Stimulated activated naive CD4-positive, alpha-beta T cell (primary cell): ENCODE results near the gene ATP2B2.

ENCODE experiments used
- DNase-seq, 6 experiments: peaks; one replicate each; lab custom pipeline; 2025; lab: John Stamatoyannopoulos, UW

ATP2B2 gene

DNA sequence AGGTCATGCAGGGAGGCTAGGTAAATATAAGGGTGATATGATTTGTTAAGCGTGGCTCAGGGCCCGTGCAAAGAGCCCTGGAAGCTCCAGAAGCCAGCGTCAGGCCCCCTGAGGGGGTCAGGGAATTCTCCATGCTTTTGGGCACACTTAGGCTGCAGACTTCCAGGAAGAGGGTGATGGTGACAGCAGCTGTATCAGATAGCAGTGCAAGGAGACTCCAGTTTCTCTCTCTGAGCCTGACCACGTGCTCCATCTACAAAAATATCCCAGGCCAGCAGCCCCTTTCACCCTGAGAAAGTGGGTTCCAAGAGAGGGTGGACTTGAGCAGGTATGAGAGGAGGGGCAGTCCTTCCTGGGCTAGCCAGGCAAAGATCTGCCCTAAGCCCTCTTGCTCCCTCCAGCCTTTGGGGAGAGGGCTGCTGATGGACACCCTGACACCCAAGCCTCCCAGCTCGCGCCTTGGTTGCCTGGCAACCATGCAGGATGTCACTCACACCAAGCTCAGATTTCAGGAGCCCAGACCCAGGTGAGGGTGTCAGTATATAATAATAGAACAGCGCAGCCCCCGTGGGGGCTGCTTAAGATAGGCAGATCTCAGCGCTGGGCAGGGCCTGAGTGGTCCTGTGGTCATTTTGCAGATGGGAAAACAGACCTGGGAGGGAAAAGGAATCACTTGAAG is 35.8 kb downstream of the ATP2B2 start:
- no peak for DNase-seq

DNA sequence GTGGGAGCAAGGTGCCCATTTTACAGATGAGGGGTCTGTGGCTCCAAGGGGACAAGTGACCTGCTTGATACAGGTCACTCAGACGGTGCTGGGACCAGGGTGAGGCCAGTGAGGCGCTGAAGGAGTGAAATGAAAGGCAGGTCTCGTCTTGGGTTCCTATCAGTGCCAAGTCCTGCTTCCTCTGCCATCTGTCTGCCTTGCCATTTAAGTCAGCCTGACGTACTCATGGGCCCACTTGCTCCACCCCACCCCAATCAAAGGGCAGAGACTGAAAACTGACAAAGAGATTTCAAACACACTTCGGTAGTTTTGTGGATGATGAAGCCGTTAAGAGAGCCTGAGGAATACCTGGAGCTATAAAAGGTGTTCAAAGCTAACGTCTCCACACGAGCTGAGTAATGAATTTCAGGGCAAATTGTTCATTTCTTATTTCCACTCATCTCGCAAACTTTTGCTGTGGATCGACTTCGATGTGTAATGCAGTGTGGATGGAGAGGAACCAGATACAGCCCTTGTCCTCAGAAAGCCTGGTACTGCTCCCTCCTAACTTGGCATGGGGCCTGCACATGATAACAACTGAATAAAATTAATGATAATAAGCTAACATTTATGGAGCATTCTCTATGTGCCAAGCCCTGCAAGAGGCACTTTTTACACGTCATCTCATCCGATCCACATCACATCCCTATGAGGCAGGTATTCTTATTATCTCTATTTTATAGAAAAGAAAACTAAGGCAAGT is 36.6 kb downstream of the ATP2B2 start:
- DNase-seq, result no peak

DNA sequence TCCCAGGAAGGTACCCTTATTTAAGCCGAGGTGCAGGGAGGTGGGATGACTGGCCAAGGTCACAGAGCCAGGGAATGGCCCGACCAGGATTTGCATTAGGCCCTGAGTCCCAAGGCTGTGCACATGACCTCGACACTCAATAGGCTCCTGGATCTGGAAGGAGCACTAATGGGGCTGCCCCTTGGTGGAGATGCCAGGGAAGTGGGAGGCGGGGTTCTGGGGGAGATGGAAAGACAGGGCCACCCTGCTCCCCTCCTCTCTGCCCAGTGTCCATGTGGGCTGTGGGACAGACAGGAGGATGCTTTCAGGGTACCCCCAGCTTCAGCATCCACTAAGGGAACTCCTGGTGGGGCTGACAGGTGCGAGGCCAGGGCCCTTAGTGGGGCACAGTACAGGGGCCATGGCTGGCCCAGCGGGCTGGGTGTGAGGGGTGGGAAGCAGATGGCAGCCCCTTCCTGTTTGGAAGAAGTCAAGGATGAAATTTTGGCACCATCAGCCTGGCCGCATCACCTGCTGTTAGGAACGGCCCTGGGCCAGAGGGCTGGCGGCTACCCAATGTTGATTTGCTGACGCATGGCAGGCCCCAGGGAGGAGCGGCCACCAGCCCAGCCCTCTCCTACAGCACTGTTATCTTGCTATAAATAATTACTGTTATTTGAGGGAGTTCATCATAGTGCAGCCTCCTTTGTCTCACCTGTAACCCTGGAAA is 37.3 kb downstream of the ATP2B2 start:
- no peak for DNase-seq

DNA sequence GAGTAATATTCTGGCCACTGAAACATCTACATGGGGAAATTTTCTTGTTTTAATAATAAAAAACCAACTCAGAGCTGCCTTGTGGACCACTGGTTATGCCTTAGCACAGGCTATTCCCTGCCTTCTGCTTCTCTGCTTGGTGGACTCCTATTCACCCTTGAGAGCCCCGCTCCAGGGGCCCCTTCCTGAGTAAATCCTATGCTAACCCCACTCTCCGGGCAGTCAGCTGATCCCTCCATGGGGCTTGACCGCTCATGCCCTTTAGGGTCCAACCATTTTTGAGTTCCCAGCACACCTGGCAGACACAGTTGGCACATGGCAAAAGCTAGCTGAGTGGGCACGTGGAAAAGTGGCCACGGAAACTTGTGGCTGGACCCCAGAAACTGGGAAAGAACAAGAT is 38.2 kb downstream of the ATP2B2 start:
- no peak for DNase-seq

DNA sequence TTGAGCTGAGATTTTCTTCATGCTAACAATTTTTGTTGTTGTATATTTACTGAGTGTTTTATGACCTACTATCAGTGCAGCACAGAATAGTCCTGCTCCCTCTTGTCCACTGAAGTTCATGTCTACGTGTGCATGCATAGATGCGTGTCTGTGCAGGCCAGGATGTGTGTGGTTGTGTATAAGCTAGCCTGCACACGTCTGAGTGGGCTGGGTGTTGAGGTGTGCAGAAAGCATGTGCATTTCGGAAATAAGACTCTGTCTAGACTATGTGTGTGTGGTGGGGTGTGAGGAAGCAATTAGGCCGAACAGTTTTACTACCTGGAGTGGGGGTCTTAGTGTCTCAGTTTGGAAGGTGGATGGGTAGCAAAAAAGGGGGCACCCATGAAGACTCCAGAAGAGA is 39.2 kb downstream of the ATP2B2 start:
- DNase-seq, result no peak

DNA sequence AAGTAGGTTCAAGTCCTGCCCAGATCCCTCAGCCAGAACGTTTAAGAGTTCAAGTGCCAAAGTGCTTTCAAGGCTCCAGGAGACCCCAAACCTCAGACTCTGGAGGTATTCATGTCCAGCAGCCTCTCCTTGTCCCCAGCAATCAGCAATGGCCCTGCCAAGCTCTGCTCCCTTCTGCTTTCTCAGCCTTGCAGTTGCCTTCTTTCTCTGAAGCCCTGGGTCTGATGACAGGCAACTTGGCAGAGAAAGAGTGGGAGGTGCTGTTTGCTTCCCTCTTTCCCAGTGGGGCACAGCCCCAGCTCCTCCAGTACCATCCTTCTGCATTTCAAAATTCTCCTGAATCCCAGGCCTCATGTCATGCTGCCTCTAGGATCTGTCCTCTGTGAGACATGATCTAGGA is 40.2 kb downstream of the ATP2B2 start:
- no peak for DNase-seq

DNA sequence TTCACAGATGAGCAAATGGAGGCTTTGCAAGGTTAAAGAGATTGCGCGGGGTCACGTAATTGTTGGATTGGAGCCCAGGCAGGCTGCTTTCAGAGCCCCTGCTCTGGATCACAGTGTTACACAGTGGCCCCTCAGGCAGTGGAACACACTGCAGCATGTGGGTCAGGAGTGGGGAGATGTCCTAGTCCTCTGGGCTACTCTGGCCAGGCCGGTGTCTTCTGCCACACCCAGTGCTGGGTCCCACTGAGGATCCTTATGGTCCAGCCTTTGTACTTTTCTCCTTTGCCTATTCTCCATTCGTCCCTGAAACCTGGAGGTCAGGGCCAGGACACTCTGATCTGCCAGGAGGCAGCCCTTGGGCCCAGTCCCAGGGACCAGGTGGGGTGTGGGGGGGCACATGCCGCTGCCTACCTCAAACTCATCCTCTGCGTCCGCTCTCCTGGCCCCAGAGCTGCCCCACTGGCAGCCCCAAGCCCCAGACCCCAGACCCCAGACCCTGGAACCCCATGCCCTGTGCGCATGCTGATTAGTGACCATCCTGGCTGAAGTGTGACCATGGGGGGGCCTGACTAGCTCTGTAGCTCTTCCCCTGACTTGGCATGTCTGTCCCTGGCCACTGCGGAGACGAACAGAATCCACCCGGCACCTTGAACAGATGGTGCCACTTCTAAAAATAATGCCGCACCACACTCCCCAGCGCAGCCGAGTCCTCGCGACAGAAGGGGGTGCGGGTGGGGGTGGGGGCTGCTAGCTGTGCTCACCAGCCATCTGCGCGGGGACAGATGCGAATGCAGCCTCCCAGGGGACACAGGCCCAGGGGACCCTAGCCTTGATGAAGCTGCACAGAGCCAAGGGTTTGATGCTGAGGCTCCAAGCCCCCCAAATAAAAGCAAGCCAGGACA is 41.6 kb downstream of the ATP2B2 start:
- DNase-seq, result no peak

DNA sequence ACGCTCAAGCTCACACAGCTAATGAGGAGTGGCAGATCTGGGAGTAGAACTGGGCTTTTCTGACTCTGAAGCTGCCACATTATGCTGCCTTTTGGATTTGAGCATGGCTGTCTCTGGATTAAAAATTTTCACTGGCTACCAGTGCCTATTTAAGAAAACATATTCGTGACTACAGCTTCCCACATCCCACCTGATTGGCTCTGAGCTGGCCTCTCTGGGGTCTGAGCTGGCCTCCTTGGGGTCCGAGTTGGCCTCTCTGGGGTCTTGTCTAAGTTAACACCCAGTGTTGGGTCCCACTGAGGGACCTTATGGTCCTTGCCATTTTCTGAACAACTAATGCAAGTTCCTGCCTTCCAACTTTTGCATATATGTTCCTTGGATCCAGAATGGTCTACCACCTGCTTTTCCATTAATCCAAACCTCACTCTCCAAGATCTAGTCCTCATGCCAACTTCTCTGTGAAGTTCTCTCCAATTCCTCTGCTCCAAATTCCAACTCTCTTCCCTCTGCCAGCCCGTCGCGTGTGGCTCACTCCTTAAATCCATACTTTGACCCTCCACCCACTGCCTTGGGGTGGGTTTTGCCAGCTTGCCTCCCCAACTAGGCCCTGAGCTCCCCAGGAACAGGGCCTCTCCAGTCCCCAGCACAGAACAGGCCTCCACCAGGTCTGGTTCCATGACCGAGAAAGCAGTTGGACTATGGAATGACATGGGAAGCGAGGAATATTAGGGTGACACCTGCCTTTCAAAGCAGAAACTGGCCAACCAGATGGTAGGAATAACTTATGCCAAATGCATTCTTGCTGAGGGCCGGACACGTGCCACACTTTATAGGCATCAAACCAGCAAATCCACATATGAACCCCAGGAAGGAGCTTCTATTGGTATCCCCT is 42.5 kb downstream of the ATP2B2 start:
- no peak for DNase-seq

DNA sequence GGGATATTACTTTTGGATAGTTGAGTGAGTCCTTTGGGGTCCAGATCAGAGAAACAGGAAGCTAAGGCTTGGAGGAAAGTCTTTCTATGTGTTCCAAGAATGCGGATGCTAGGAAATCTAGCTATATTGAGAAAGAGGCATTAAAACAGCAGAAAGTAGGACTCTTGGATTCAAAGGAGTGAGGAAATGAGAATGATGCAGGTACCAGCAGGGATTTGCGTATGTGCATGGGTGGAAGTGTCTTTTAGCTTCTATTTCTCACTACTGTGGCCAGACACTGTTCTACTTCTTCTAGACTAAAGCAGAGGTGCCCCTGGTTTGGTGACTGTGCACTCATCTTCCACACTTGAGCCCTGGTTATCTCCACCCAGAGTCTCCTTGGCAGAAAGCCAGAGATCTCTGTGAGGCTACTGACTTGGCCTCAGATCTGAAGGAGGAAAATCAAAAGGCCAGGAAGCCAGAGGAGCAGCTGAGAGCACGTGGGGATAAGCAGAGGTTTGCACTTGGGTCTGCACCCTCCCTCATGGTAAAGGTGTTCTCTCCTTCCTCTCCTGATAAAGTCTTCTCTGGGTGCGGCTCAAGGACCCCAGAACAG is 44.3 kb downstream of the ATP2B2 start:
- no peak for DNase-seq

DNA sequence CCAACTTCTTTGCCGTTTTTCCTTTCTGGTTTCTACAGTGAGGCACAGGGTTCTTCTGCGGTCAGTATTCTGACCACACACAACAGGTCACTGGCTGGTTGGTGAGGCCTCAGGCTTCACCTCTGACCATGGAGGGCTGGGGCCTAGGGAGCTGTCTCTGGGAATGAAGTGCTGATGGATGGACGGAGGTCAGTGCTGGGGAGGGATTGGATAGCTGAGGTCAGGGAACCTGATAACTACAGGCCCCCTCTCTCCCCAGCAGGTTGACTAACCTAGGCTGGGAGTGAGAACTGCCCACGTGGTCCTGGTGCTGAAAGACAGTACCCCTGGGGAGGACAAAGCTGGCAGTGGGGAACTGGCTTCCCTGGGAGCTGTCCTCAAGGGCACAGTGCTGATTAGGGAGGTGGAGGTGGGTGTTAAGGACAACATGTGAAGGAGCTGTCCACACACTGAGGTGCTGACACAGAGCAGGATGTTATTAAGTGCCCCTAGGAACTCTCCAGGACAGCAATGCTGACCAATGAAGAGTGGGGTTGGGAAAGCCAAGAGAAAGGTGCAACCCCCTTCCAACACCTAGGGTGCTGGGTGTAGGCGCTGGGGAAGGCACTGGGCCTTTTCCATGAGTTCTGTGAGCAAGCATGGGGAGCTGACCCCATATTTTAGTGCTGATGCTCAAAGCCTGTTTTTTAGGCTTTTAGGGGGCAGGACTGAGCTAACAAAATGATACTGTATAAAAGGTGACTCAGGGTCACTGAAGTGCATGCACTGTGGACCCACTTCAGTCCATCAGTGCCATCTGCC is 45.2 kb downstream of the ATP2B2 start:
- peak; percentile 7 to 57 (median 22) for DNase-seq

DNA sequence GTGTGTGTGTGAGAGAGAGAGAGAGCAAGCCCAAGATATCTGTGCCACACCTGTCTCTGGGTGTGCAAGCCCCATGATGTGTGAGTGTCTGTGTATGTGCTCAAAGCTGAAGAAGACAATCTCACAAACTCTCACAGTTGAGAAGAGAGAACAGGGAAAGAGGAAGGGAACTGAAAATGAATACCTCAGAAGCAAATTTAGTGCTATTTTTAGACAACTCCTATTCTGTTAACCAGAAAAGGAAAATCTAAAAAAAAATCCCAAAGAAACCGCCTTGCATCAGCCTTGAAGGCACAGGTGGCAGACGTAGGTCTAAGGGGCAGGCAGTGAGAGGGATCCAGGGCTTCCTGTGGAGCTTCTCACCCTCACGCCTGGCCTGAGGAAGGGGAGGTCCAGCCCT is 47.8 kb downstream of the ATP2B2 start:
- no peak for DNase-seq

DNA sequence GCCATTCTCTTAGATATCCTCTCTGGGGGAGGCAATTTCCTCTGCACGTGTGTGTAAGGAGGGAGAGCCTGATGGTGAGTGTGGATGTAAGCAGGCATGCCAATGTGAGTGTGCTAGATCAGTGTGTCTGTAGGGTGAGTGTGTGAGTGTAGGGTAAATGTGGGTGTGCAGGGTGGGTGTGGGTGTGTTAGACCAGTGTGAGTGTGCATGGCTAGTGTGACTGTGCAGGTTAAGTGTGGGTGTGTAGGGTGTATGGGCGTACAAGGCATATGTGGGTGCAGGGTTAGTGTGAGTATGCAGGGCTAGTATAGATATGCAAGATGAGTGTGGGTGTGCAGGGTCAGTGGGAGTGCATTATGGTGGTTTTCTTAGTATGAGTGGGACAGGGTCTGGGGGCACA is 48.4 kb downstream of the ATP2B2 start:
- DNase-seq, result no peak

DNA sequence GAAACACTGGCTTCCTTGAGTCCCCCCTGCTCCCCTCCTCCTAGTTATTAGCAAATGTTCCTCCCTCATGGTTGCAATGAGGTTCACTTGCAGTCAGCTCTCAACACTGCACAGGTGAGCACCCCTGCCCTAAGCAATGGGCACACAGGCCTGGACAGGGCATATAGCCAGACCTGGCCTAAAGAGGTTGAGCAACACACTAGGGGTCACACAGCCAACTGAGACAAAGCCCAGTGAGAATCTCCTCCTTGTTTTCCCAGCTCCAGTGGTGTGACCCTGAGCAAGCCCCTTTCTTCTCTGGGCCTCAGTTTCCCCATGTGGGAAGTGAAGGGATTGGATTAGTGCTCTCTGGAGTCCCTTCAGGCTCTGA is 49.9 kb downstream of the ATP2B2 start:
- DNase-seq, result no peak

DNA sequence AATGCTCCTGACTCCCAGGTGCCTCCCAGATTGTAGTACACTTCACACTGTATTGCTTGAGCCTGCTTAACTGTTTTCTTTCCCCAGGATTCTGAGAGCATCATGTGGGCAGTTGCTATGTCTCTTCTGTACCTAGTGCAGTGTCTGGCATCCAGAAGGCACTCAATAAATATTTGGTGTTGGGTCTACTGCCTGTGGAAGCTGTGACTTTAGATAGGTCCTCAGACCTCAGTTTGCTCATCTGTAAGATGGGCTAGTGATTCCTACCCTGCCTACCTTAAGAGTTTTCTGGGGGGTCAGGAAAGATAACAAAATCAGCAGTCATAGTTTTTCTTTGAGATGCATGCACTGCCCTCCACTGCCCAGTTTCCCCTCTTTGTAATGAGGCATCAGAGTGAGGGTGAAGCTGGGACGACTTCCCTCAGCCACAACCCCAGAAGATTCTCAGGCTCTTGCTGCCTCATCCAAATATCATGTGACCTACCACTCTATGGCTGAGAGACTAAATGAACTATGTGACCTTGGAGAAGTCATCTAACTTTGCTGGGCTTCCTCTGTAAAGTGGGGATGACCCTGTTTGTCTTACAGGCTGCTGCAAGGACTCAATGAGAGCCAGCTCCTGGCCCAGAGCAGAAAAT is 50.4 kb downstream of the ATP2B2 start:
- no peak for DNase-seq

DNA sequence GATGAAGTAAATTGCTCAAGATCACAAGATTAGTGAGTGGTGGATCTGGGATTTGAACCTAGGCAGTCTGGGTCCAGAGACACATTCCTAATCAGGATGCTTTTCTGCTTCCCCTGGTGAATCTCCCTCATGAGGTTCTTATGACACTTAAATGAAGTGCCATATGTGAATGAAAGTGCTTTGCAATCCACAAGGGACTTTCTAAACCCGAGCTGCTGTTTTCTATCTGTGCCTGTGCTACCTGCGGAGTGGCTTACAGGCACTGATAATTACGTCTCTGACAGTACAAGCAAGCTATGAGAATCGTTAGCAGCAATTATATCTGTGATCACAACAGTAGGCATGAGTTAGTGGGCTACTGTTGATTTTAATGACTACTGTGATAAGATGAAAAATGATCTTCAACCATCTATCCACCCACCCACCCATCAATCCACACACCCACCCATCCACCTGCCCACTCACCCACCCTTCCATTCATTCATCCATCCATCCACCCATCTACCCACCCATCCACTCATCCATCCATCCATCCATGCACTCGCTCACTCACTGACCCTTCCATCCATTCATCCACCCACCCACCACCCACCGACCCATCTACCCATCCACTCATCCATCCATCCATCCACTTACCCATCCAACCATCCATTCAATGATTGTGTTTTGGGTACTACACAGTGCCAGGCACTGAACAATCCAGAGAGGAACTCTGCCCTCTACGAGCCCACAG is 51.8 kb downstream of the ATP2B2 start:
- DNase-seq, result no peak

DNA sequence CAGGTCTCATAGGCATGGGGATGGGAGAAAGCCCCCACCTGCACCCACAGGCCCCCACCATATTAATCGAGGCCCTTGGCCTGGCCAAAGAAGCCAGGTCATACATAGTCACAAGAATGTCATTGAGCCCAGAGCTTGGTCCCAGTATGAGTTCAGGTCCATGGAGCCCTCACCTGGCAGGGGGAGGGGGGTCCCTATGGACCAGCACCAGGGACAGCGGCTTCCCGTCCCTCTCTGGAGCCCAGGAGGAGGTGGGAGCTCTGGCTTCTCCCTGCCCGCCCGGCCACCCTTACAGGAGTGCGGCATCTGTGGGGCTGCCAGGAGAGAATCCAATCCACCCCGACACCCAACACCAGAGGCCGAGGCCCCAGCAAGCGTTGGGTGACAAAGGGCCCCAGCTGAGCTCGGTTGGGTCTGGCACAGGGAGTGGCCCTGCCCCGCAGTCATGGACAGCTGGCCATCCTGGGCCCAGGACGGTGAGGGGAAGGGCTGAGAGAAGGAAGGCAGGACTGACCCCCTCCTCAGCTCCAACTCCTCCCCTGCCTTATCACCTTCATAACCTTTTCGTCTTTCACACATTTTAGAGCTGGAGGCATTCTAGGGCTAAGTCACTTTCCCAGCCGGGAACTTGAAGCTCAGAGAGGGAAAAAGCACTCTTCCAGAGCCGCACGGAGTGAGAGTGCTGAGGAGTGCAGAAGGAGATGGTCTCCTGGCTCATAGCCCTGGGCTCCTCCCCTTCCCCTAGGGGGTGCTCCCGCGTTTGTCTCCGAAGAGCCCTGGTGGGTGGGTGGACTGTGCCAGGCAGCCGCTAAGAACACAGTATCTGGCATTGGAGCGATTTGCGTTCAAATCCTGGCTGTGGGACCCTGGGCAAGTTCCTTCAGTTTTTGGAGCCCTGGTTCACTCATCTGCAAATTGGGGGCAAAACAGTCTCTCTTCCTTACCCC is 54.6 kb downstream of the ATP2B2 start:
- DNase-seq, result no peak

DNA sequence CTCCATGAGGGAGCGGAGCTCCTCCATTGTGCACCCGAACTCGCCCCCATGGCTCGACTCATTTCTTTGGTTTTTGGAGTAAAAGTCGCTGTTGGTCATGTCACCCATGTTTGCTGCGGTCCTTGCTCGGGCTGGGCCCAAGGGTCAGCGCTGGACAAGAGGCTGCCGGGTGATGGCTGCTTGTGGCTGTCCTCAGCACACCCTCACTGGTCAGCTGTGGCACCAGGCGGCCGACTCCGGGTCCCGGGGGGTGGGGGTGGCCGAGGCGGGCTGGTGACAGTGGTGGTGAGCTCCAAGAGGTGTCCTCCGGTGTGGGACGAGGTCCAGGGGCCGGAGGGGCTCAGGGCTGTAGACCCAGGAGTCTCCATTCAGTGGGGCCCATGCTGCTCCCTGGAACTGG is 56.0 kb downstream of the ATP2B2 start:
- DNase-seq, result no peak

DNA sequence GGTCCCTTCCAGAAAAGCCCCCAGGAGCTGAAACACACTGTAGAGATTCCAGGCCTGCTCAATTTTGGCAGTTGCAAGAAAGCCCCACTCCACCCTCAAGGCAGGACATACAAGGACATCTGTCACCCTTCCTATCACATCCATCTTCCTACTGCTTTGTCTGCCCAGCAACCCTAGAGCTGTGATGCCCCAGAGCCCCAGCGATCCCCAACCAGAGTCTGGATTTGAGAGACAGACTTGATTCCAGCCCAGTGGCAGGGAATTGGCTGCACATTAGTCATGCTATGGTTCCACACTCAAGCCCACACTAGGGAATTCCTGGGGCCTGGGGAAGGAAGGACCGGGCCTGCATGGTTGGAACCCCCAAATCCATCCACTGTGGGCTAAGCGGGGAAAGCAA is 56.8 kb downstream of the ATP2B2 start:
- no peak for DNase-seq
